HG03442 (cell line): ENCODE data around the gene CTDP1.

ENCODE experiments used
- ATAC-seq: cut with Tn5 transposase; IDR thresholded peaks from one replicate; pipeline ENCODE4 v1.9.1; 2021; ENCODE audit warnings: mild to moderate bottlenecking, moderate library complexity; ENCODE audit not compliant: unreplicated experiment

Gene CTDP1

GRCh38 chr18:79679552-79680099, at the start of gene CTDP1:
Gene CTDP1, plus strand, starts transcription at chr18:79679803. Its CDS starts 145 bp downstream, at chr18:79679948.
- ATAC-seq, result peak; percentile 55

- no peak for ATAC-seq
Measured at GRCh38 chr18:79630281-79631095, 49.1 kb upstream of the CTDP1 start.

- no peak for ATAC-seq
Measured at GRCh38 chr18:79631096-79631507, 48.5 kb upstream of the CTDP1 start.

- no peak for ATAC-seq
Measured at GRCh38 chr18:79631761-79632446, 47.7 kb upstream of the CTDP1 start.

- no peak for ATAC-seq
Measured at GRCh38 chr18:79632765-79633164, 46.8 kb upstream of the CTDP1 start.

GRCh38 chr18:79634186-79634585, 45.4 kb upstream of the CTDP1 start:
- ATAC-seq, result no peak

- no peak for ATAC-seq
Measured at GRCh38 chr18:79634593-79635426, 44.8 kb upstream of the CTDP1 start.

DNA sequence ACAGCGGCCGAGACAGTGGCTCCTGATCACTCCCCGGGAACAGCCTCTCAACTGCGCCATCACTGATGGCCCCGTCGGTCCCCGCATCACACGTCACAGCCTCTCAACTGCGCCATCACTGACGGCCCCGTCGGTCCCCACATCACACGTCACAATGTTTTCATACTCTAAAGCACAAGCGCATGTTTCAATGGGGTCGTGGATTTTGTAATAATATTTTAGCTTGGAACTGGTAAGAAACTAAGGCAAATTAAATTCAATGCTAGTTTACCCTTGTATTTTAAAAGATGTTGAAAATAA, 44.2 kb upstream of the CTDP1 start:
- no peak for ATAC-seq

DNA sequence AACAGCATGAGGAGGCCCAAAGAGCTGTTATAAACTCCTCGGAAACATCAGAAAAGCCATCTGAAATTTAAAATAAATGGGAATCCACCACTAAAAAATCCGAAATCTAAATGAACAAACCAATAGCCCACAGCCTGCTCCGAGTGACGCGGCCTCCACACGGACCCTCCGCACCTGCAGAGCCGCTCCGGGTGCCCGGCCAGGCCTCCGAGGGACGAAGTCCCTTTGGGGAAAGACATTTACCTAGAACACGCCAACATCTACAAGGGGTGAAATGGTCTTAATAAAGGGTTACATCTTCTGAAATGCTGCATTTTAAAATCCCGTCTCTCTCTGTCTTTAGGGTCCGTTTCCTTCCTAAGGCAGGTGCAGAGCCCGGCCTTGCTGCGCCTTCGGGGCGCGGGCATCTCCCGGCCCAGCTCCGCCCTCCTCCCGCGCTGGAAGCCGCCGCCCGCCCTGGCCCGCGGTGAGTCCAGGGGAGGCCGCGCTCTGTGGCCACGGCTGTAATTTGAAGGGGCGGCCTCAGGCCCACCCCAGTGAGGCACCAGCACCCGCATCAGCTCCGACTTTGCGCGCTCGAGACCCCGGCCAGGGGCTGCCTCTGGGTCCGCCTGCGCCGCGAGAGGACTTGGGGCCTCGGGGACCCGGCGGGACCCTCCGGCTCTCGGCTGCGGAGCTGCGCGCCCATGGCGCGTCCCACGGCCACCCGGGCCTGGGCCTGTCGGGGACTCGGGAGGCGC, 42.3 kb upstream of the CTDP1 start:
- no peak for ATAC-seq

DNA sequence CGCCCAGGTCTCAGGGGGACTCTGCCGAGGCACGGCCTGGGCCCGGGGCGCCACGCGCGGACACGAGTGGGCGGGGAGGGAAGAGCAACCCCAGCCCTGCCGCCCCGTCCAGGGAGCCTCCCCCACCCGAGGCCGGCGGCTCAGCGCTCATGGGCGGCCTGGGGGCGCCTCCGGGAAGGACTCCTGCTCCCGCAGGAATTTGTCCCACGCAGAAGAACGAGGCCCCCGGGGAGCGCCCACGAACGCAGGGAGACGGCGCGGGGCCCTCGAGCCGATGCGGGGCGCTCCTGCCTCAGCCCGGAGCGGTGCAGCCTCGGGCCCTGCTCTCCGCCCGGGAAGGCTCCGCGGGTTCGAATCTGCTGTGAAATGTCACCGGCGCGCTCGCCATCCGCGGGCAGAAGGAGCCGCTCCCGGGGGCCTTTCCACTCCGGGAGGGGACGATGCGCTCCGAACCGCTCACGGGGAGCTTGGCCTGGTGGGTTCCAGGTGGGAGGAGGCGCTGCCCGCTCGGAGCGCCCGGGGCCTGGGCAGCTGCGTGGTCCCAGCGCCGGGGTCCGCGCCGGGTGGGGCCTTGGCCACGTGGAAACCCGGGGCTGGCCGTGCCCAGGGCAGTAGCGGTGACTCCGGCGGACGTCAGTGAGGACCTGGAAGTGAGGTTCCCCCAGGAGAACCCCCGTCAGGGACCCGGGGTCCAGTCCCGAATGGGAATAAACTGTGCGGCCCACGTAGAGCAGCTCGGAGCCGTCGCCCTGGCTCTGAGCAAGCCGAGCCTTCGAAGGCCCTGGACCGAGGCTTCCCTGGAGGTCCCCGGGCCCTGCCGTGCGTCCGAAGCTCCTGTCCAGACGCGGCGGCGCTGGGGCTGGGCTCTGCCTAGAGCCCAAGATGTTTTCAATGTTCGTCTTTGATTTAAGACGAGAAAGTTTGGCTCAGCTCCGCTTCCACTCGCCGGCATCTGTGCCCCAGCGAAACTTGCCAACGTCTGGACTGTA, 41.4 kb upstream of the CTDP1 start:
- ATAC-seq, result no peak

- ATAC-seq, result no peak
Measured at GRCh38 chr18:79639072-79639829, 40.4 kb upstream of the CTDP1 start.

GRCh38 chr18:79640064-79640672, 39.4 kb upstream of the CTDP1 start:
- no peak for ATAC-seq

- ATAC-seq, result no peak
Measured at GRCh38 chr18:79640875-79641274, 38.7 kb upstream of the CTDP1 start.

DNA sequence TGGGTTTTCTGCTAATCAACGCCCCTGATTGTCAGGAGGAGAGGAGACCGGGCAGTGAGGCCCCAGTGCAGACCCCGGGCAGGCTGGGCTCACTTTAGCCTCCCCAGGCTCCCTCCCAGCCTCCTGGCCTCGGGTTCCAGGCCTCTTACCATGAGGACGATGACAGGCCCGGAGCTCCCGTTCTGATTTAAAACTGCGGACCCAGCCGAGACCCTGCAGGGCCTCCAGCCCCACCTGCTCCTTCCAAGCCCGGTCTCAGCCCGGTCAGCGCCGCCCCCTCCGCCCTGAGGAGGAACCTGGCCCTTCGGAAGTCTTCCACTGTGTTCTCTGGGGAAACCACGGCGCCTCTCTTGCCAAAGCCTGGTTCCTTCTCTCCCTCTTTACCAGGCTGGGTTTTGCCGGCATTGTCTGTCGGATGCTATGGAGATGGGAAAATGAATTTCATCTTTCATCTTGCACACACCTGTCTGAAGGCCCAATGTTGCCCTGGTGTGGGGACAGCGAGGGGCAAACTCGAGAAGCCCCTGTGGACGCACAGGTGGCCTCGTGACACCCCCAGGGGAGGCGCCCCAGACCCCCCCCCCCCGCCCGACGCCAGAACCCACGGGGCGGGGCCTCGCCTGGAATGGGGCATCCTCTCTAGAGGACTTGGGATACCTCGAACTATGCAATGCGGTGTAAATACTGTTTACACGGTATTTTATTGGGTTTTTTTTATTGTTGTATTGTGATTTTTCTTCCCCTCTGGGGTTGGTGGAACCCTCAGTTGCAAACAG, 37.7 kb upstream of the CTDP1 start:
- no peak for ATAC-seq

DNA sequence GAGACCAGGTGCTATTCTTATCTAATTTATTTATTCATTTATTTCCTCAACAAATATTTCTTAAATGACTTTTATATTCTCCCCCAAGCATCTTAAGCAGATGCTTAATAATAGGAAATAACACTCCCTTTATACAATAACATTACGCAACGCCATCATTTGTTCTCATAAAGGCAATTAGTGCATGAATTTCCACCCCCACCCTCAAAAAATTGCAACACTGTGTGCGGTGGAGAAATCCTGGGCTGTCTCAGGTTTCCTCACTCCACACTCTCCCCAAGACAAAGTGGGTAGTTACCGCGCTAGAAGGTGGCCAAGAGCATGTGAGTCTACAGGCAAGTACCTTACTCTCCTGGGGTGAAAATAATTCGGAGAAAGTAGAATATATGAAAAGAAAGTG, 37.0 kb upstream of the CTDP1 start:
- no peak for ATAC-seq

DNA sequence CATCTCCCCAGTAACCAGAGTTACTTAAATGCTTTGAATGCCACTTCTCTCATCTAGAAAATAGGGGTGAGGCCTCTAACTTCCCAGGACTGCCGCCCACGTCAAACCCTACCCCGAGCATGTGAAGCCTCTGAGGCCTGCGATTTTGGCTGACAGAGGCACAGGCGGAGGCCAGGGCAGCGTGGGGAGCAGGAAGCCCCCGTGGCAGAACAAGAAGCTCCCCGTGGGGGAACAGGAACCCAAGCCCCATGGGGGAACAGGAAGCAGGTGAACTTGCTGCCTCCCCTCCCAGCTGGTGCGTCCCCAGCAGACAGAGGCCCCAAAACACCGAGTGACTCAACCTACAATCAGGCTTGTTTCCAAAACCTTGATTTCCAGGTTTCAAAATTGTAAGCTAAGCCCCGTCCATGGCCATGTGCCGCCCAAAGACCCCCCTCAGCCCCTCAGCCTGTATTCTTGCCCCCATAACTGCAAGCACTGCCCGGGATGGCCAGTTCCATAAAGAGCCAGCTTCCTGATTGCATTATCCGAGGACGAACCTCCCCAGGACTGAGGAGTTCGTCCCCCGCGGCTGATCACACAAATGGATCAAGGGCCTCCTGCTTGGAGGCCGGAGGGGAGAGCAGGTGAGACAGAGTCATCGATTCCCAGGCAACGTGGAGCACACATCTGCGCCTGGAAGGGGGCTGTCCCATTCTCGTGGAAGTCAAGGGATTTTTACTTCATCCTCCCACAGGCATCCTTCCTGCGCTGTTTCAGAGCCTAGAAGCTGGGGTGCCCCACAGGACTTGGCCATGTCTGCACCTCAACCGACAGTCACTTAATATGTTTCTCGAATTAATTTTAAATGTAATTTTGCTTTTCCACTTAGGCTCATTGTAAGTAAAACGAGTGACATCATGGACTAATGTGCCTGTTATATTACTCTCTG, 36.3 kb upstream of the CTDP1 start:
- ATAC-seq, result no peak
